Choroid plexus epithelial cell (primary cell): ENCODE results near the gene CSF2.

ENCODE experiments used
- DNase-seq: peaks from one replicate; pipeline ENCODE4 v3.0.0-alpha.2; 2010; ENCODE audit warnings: low read depth
- H3K4me3 ChIP-seq: 2 replicates; pipeline ENCODE4 v1.5.1; 2011; ENCODE audit warnings: low read depth, mild to moderate bottlenecking, control low read depth, low read length, moderate library complexity
- TF ChIP-seq, protein P1 (sequence below): conservative IDR thresholded peaks from 2 replicates; pipeline ENCODE4 v1.5.1; 2011; ENCODE audit warnings: low read depth, mild to moderate bottlenecking, control low read depth, inconsistent platforms, low read length, moderate library complexity

CSF2 gene

DNA sequence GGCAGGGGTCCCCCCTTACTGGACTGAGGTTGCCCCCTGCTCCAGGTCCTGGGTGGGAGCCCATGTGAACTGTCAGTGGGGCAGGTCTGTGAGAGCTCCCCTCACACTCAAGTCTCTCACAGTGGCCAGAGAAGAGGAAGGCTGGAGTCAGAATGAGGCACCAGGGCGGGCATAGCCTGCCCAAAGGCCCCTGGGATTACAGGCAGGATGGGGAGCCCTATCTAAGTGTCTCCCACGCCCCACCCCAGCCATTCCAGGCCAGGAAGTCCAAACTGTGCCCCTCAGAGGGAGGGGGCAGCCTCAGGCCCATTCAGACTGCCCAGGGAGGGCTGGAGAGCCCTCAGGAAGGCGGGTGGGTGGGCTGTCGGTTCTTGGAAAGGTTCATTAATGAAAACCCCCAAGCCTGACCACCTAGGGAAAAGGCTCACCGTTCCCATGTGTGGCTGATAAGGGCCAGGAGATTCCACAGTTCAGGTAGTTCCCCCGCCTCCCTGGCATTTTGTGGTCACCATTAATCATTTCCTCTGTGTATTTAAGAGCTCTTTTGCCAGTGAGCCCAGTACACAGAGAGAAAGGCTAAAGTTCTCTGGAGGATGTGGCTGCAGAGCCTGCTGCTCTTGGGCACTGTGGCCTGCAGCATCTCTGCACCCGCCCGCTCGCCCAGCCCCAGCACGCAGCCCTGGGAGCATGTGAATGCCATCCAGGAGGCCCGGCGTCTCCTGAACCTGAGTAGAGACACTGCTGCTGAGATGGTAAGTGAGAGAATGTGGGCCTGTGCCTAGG, at the start of gene CSF2:
TSS of gene CSF2 (plus strand) at position 559 of the 783 bp plus-strand sequence. CDS start at position 594, 35 bp downstream.
- H3K4me3 ChIP-seq, result no peak within 1 kb of the TSS
- TF ChIP-seq, protein P1, sequence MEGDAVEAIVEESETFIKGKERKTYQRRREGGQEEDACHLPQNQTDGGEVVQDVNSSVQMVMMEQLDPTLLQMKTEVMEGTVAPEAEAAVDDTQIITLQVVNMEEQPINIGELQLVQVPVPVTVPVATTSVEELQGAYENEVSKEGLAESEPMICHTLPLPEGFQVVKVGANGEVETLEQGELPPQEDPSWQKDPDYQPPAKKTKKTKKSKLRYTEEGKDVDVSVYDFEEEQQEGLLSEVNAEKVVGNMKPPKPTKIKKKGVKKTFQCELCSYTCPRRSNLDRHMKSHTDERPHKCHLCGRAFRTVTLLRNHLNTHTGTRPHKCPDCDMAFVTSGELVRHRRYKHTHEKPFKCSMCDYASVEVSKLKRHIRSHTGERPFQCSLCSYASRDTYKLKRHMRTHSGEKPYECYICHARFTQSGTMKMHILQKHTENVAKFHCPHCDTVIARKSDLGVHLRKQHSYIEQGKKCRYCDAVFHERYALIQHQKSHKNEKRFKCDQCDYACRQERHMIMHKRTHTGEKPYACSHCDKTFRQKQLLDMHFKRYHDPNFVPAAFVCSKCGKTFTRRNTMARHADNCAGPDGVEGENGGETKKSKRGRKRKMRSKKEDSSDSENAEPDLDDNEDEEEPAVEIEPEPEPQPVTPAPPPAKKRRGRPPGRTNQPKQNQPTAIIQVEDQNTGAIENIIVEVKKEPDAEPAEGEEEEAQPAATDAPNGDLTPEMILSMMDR, result no peak
- peak; percentile 32 for DNase-seq

DNA sequence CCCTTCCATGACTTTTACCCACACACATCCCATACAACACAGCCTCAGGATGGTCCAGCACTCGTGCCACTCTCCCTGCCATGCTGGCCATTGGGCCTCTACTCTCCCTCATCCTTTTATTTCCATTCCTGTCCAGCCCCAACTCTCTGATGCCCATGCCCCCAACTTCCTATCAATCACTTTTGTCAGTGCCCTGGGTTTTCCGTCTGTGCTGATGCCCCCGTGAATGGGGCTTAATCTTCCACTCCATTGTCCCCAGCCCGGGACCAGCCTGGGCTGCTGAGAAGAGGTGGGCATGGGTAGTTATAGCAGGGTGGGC, 49.5 kb upstream of the CSF2 start:
- H3K4me3 ChIP-seq, result no peak overlapping the region
- DNase-seq, result no peak
- TF ChIP-seq, protein P1, result no peak

DNA sequence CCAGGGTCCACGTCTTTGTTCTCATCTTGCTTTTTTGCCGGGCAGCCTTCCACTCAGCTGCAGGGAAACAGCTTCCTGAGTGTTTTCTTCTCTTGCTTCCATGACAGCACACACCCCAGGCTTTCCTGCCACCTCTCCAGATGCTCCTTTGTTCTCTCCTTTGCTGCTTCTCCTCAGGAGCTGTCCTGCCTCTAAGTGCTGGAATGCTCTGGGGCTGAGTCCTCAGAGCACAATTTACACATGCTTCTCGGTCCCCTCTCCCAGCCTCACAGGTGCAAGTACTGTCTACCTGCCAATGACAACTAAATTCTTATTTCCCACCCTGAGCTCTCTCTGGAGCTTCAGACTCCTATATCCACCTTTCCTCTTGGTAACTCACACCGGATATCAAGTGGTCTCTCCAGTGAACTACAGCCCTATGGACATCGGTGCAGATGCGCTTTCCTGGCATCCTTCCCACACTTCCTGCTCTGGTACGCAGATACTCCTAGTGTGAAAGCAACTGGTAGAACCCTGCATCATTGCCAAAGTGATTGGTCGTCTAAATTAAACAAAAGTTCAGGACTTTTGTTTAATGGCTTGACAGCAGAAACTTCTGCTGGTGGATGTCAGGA, 48.7 kb upstream of the CSF2 start:
- no peak for DNase-seq
- no peak overlapping the region for H3K4me3 ChIP-seq
- TF ChIP-seq, protein P1, result no peak

DNA sequence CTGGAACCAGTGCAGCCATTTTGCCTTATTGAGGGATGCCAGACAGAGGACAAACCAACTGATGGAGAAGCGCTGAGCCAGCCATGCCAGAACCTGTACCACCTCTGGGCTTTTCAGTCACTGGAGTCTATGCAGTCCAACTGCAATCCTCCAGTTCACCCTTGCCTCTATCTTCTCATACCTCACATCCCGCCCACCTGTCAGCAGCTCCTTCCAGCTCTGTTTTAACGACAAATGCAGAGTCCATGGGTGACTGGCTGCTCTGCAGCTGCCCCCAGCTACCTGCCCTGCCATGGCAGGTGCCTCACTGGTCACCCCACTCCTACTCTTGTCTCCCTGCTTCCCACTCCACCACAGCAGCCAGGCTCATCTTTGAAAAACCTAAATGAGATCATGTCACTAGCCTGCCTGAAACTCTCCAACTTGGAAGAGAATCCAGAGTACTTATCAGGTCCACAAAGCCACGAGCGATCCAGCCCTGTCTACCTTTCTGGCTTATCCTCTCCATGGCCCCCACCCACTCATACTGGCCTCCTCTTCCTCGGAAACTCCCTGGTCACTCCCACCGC, 48.1 kb upstream of the CSF2 start:
- DNase-seq, result no peak

DNA sequence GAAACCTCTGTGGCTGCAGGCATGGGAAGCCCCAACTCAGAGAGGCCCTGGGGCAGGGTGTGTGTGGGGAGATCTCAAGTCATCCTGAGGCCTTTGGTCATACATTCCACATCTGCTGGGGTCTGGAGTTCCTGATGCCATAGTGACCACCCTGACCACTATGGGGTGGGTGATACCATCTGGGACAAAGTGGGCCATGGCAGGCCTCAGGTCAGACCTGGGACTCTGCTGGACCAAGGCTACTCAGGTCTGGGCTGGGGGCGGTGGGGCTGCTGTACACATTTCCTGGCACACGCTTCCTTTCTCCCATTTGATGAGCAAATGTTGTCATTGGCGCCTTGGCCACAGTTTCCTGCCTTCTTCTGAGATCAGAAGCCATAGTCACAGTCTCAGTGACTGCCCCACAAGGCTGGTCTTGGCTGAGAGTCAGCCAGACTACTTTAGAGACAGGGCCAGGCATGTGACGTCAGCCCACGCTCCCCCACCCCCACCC, 47.0 kb upstream of the CSF2 start:
- no peak overlapping the region for H3K4me3 ChIP-seq
- TF ChIP-seq, protein P1, result no peak
- DNase-seq, result no peak

More for the DNA sequence above, 48.1 kb upstream of the CSF2 start:
- TF ChIP-seq, protein P1, result no peak
- no peak overlapping the region for H3K4me3 ChIP-seq

DNA sequence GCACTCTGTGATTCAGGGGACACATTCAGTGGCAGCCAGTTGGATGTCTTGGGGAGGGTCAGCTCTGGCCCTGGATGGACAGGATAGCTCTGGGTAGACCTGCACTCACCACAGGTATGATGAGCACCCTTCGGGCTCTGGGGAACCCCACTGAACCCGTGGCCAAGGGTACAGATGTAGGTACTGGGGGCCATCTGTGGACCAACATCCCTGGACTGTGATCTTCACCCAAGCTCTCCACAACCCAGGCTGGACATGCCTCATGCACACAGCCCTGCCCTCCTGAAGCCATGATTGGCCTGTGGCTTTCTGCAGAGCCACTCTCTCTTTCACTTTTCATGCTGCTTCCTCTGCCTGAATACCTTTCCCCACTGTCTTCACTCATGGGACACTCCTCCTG, 46.6 kb upstream of the CSF2 start:
- DNase-seq, result no peak
- H3K4me3 ChIP-seq, result no peak overlapping the region
- TF ChIP-seq, protein P1, result no peak
